GM20431 (cell line): Measurements from ENCODE around the gene FKBP4.

Source experiments
- in situ Hi-C: fragments of 300-500 bp; cut with MseI, MboI; formaldehyde crosslinking; loops from one replicate; pipeline ENCODE4 v1.15.0; 2020; ENCODE audit warnings: low sequenced_read_pairs; ENCODE audit not compliant: unreplicated experiment

The FKBP4 gene

GRCh38 chr12:2811801-2812200 is 17.0 kb downstream of the FKBP4 start:
- in situ Hi-C loops = no loop called here

GRCh38 chr12:2812290-2813213 is 17.8 kb downstream of the FKBP4 start, which contains the start of gene ITFG2:
Gene ITFG2, plus strand, starts transcription at chr12:2812668. Its CDS starts 93 bp downstream, at chr12:2812761.
- in situ Hi-C loops = no loop called here

- in situ Hi-C loops = no loop called here
Observed at GRCh38 chr12:2813214-2814185, 18.7 kb downstream of the FKBP4 start.

GRCh38 chr12:2819810-2820209 is 25.0 kb downstream of the FKBP4 start:
- in situ Hi-C loops = no loop called here

- in situ Hi-C loops = no loop called here
Observed at GRCh38 chr12:2820432-2820831, 25.7 kb downstream of the FKBP4 start.

GRCh38 chr12:2823483-2823882 is 28.7 kb downstream of the FKBP4 start:
- in situ Hi-C loops = no loop called here

GRCh38 chr12:2824541-2824940 is 29.8 kb downstream of the FKBP4 start:
- in situ Hi-C loops = no loop called here

- in situ Hi-C loops = no loop called here
Observed at GRCh38 chr12:2825132-2825531, 30.4 kb downstream of the FKBP4 start.

GRCh38 chr12:2826036-2826435 is 31.3 kb downstream of the FKBP4 start:
- in situ Hi-C loops = no loop called here

- in situ Hi-C loops = no loop called here
Observed at GRCh38 chr12:2826721-2827515, 32.1 kb downstream of the FKBP4 start.

GRCh38 chr12:2829275-2829674 is 34.5 kb downstream of the FKBP4 start:
- in situ Hi-C loops = no loop called here

- in situ Hi-C loops = no loop called here
Observed at GRCh38 chr12:2832550-2833127, 37.9 kb downstream of the FKBP4 start.

GRCh38 chr12:2833327-2833726 is 38.6 kb downstream of the FKBP4 start:
- in situ Hi-C loops = no loop called here

GRCh38 chr12:2833810-2834209 is 39.0 kb downstream of the FKBP4 start:
- in situ Hi-C loops = no loop called here

- in situ Hi-C loops = no loop called here
Observed at GRCh38 chr12:2834581-2835491, 40.1 kb downstream of the FKBP4 start, which contains the start of gene NRIP2. Gene NRIP2, minus strand, starts transcription at chr12:2835035. Its CDS starts 52 bp downstream, at chr12:2834983.

GRCh38 chr12:2835691-2836403 is 41.1 kb downstream of the FKBP4 start:
- in situ Hi-C loops = no loop called here

- in situ Hi-C loops = no loop called here
Observed at GRCh38 chr12:2836574-2836973, 41.8 kb downstream of the FKBP4 start.
